ENCODE data around the gene GIMAP2. TPM values are rescaled to one million over a fixed set of nuclear protein-coding genes. Genes with fewer than 3 reads are reported as not detected.

The GIMAP2 gene
- total and polyA plus RNA-seq, 2 experiments from 2014 or later: 0.13 TPM; not detected in 1

- no peaks in the 10 kb centered on the region for H3K79me2 ChIP-seq (ENCODE audit: insufficient read depth)
- H3K9ac ChIP-seq: no peak overlapping the region
- H4K20me1 ChIP-seq (ENCODE audit: insufficient read depth): no peaks in the 10 kb centered on the region
- H3K4me3 ChIP-seq: no peak overlapping the region
- H3K27ac ChIP-seq: no peak overlapping the region
- no peak overlapping the region for H2AFZ ChIP-seq
- no peaks in the 10 kb centered on the region for H3F3A ChIP-seq (ENCODE audit: insufficient read depth)
- H3K36me3 ChIP-seq (ENCODE audit: low read depth): no peaks in the 10 kb centered on the region
- in situ Hi-C loops (cut with MboI): no loop called here
- H3K27me3 ChIP-seq (replicated peaks; ENCODE audit: insufficient read depth): no peaks in the 10 kb centered on the region
- H3K4me2 ChIP-seq (ENCODE audit: unreplicated experiment): no peak overlapping the region
- no peaks in the 10 kb centered on the region for H3K4me1 ChIP-seq (ENCODE audit: insufficient read depth)
- WGBS, 2 experiments (ENCODE audit: low coverage in 1 of 2, low lambda C conversion rate in 2 of 2, missing lambda C conversion rate in 2 of 2): 31 to 39% methylated on average over 4 of the region's 4 CpGs
- no peak for DNase-seq
- H3K9me3 ChIP-seq (ENCODE audit: low read depth): no peaks in the 10 kb centered on the region
- H3K9me2 ChIP-seq (ENCODE audit: insufficient read depth): no peaks in the 10 kb centered on the region
- TF ChIP-seq EZH2 (IDR thresholded peaks at IDR 0.05; ENCODE audit: insufficient read depth, poor library complexity, severe bottlenecking) (no peak), EZH2phosphoT487 (IDR thresholded peaks at IDR 0.05; ENCODE audit: insufficient read depth, low read depth) (no peak)
These were observed 29.8 kb downstream of the GIMAP2 start for GRCh38 chr7:150715293-150715692.

- Histone ChIP-seq H3K4me2 (ENCODE audit: unreplicated experiment) (no peak overlapping the region), H2AFZ (no peak overlapping the region), H3K36me3 (ENCODE audit: low read depth) (no peaks in the 10 kb centered on the region), H3K4me3 (no peak overlapping the region), H3K4me1 (ENCODE audit: insufficient read depth) (no peaks in the 10 kb centered on the region), H4K20me1 (ENCODE audit: insufficient read depth) (no peaks in the 10 kb centered on the region), H3F3A (ENCODE audit: insufficient read depth) (no peaks in the 10 kb centered on the region), H3K79me2 (ENCODE audit: insufficient read depth) (no peaks in the 10 kb centered on the region), H3K27me3 (replicated peaks; ENCODE audit: insufficient read depth) (no peaks in the 10 kb centered on the region), H3K9me2 (ENCODE audit: insufficient read depth) (no peaks in the 10 kb centered on the region), H3K9me3 (ENCODE audit: low read depth) (no peaks in the 10 kb centered on the region), H3K27ac (no peak overlapping the region), H3K9ac (no peak overlapping the region)
- WGBS, 2 experiments (ENCODE audit: low coverage in 1 of 2, low lambda C conversion rate in 2 of 2, missing lambda C conversion rate in 2 of 2): 3 to 8% methylated on average over 4 of the region's 4 CpGs
- TF ChIP-seq EZH2phosphoT487 (IDR thresholded peaks at IDR 0.05; ENCODE audit: insufficient read depth, low read depth) (no peak), EZH2 (IDR thresholded peaks at IDR 0.05; ENCODE audit: insufficient read depth, poor library complexity, severe bottlenecking) (no peak)
- DNase-seq: no peak
- in situ Hi-C loops (cut with MboI): no loop called here
These were observed 30.2 kb downstream of the GIMAP2 start for GRCh38 chr7:150715738-150716137.

- no peak within 1 kb of the TSS for H3K4me2 ChIP-seq (ENCODE audit: unreplicated experiment)
These were observed 30.9 kb downstream of the GIMAP2 start, which contains the start of gene GIMAP1 for GRCh38 chr7:150716368-150716767. Gene GIMAP1, plus strand, starts transcription at chr7:150716613. Its CDS starts 2,435 bp downstream, at chr7:150719048.

GRCh38 chr7:150716939-150717338 lies 31.4 kb downstream of the GIMAP2 start:
- no peaks in the 10 kb centered on the region for H3K27me3 ChIP-seq (replicated peaks; ENCODE audit: insufficient read depth)
- TF ChIP-seq EZH2 (IDR thresholded peaks at IDR 0.05; ENCODE audit: insufficient read depth, poor library complexity, severe bottlenecking): no peak
- no peaks in the 10 kb centered on the region for H3K36me3 ChIP-seq (ENCODE audit: low read depth)
- H2AFZ ChIP-seq: no peak overlapping the region
- no peaks in the 10 kb centered on the region for H3K9me2 ChIP-seq (ENCODE audit: insufficient read depth)
- no peak for DNase-seq
- no peaks in the 10 kb centered on the region for H4K20me1 ChIP-seq (ENCODE audit: insufficient read depth)
- H3K4me1 ChIP-seq (ENCODE audit: insufficient read depth): no peaks in the 10 kb centered on the region
- no peaks in the 10 kb centered on the region for H3K79me2 ChIP-seq (ENCODE audit: insufficient read depth)
- H3K9ac ChIP-seq: no peak overlapping the region
- no peaks in the 10 kb centered on the region for H3F3A ChIP-seq (ENCODE audit: insufficient read depth)
- no peaks in the 10 kb centered on the region for H3K9me3 ChIP-seq (ENCODE audit: low read depth)
- in situ Hi-C loops (cut with MboI): no loop called here
- no peak overlapping the region for H3K27ac ChIP-seq
- 7 to 9% methylated on average over 4 of the region's 4 CpGs for WGBS, 2 experiments (ENCODE audit: low coverage in 1 of 2, low lambda C conversion rate in 2 of 2, missing lambda C conversion rate in 2 of 2)
- H3K4me3 ChIP-seq: no peak overlapping the region
- H3K4me2 ChIP-seq (ENCODE audit: unreplicated experiment): no peak overlapping the region

More at GRCh38 chr7:150716368-150716767, 30.9 kb downstream of the GIMAP2 start, which contains the start of gene GIMAP1:
- no peak within 1 kb of the TSS for H2AFZ ChIP-seq
- DNase-seq: no peak
- WGBS, 2 experiments (ENCODE audit: low coverage in 1 of 2, low lambda C conversion rate in 2 of 2, missing lambda C conversion rate in 2 of 2): 0 to 2% methylated on average over 5 of the region's 5 CpGs
- no peaks in the 10 kb centered on the region for H4K20me1 ChIP-seq (ENCODE audit: insufficient read depth)
- H3K4me3 ChIP-seq: no peak within 1 kb of the TSS
- no peaks in the 10 kb centered on the region for H3K79me2 ChIP-seq (ENCODE audit: insufficient read depth)
- no peaks in the 10 kb centered on the region for H3K9me3 ChIP-seq (ENCODE audit: low read depth)
- H3F3A ChIP-seq (ENCODE audit: insufficient read depth): no peaks in the 10 kb centered on the region
- no peak within 1 kb of the TSS for H3K9ac ChIP-seq
- no peaks in the 10 kb centered on the region for H3K27me3 ChIP-seq (replicated peaks; ENCODE audit: insufficient read depth)
- H3K9me2 ChIP-seq (ENCODE audit: insufficient read depth): no peaks in the 10 kb centered on the region
- no peaks in the 10 kb centered on the region for H3K4me1 ChIP-seq (ENCODE audit: insufficient read depth)
- no peak for TF ChIP-seq EZH2phosphoT487 (IDR thresholded peaks at IDR 0.05; ENCODE audit: insufficient read depth, low read depth)
- TF ChIP-seq EZH2 (IDR thresholded peaks at IDR 0.05; ENCODE audit: insufficient read depth, poor library complexity, severe bottlenecking): no peak
- H3K27ac ChIP-seq: no peak within 1 kb of the TSS
- in situ Hi-C loops (cut with MboI): no loop called here
- no peaks in the 10 kb centered on the region for H3K36me3 ChIP-seq (ENCODE audit: low read depth)

Measured in GM23248 (cell line).